ENCODE results near the gene GPBAR1.
A peak's percentile ranks its signal among the peaks of the same experiment; 100 is the strongest.

Gene GPBAR1

DNA sequence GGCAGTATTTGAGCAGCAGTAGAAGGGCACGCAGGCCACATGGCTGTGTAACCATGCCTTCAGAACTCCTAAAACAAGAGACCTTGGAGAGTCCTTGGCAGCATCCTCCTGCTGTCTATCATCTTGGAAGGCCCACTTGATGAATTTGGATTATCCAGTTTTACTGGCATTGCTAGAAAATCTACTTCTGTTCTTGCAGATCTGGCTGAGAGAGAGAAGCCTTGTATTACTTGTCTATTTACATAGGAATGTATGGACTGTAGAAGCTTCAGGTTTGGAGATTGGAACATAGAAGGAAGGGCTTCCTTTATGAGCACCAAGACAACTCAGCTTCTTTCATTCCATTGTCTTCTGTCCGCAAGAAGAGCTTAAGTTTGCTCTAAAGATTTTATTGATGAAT, 16.1 kb upstream of the GPBAR1 start:
- DNase-seq (ENCODE audit: low read depth): no peak

DNA sequence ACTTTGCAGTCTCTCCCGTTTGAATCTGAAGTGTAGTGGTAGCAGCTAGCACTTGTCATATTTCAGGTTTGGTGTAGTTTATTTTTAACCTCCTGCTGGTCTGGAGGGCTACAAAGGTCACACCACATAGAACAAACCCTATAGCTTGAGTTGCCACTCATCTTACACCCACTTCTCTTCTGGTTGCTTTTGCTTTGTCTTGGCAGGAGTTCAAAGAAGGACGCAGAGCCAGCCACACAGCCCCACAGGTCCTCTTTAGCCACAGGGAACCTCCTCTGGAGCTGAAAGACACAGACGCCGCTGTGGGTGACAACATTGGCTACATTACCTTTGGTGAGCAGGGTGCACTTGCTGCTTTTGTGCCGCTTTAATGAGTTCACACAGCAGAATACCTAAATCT, 15.6 kb upstream of the GPBAR1 start:
- no peak for DNase-seq (ENCODE audit: low read depth)

DNA sequence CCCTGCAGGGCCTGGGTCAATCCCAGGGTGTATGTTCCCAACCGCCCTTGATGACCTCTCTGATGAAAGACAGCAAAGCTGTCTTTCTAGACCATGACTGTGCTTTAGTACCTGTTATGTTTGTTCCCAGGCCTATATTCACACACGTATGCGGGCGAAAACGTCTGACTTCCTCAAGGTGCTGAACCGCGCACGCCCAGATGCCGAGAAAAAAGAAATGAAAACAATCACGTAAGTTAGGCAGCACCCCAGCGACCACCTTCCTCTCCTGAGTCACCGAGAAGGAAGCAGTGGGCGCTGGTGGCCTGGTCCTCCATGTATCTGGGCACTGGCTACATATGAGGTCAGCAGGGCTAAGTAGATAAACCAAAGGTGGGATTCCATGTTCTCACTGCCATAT, 11.1 kb upstream of the GPBAR1 start:
- no peak for DNase-seq (ENCODE audit: low read depth)

DNA sequence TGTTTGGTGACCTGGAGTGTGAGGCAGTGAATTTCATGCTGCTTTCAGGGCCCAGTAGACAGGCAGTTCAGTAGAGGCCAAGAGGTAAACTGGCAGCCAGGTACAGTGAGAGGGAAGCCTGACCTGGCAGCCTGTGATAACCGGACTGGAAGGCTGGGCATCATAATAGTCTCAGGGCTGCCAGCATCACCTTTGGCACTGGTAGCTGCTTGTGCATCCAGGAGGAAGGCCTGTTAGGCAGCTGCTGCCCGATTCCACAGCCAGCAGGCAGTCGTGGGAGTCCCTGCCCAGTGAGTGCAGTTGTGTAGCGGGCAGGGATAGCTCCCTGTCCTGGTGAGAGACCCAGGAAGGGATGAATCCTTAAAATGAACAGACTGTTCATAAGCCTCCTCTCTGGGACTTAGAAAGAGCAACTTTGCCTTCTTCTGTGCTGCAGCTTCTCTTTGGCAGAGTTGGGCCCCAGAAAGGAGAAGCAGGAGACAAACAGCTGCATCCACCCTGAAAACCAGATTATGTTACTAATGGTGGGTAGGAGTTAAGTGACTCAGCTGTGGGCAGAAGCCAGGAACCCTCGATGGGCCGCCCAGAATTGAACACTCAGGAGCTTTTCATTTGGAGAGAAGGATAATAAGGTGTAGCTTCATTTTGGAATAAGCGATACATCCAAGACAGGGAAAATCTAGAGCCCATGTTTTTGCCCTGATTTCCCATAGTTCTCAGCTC, 8.1 kb upstream of the GPBAR1 start:
- peak; percentile 26 for DNase-seq (ENCODE audit: low read depth)

DNA sequence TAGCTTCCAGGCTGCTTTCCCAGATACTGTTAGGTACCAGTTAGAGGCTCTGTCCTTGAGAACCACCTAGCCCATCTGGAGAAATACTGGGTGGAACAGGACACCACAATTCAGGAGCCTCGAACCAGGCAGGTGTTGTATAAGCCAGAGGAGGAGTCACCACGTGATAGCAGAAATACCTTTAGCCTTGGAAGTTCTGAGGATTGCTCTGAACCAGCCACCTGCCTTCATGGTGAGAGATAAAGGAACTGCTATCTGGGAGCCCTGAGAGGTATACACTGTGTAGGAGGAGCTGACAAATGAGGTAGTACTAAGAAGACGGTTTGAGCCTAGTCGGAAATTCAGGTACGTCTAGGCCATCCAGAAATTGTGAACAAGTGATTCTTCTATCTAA, 7.6 kb upstream of the GPBAR1 start:
- DNase-seq (ENCODE audit: low read depth): no peak

DNA sequence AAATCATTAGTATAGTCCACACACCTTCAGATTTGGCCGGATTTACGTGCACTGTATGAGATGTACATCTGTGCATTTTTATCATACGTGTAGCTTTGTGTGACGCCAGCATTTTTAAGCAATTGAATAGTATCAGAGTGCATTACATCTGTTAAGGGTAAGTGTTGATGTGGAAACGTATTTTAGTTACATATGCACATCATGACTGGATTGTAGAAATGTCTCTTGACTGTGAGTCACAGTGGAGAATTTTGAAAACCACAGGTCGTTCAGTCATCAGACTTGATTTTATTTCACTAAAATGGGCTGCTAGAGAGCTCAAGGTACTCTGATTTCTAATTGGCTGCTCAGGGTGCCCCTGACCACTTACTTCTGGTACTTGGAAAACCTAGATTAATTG, 5.4 kb upstream of the GPBAR1 start:
- DNase-seq (ENCODE audit: low read depth): peak; percentile 80

DNA sequence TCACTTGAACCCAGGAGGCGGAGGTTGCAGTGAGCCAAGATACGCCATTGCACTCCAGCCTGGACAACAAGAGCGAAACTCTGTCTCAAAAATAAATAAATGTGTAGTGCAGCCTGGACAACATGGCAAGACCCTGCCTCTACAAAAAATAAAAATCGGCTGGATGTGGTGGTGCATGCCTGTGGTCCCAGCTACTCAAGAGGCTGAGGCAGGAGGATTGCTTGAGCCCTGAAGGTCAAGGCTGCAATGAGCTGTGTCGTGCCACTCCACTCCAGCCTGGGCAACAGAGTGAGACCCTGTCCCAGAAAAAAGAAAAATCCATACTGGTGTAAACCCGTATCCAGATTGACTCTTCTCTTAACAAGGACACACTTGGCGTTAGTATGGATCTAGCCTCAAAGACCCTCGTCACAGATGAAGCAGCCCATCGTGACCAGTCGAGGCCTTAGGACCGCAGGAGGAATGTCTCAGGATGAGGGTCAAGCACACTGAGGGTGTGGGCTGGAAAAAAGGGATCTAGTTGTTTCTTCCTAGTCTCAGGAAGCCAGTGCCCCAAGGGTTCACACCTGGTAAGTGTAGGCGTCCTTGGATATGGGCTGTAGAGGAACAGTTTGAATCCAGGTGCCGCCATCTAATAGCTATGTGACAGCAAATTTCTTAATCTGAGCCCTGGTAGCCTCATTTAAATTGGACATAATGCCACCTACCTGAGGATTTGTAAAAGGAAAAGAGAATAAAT, 4.0 kb upstream of the GPBAR1 start:
- no peak for DNase-seq (ENCODE audit: low read depth)

DNA sequence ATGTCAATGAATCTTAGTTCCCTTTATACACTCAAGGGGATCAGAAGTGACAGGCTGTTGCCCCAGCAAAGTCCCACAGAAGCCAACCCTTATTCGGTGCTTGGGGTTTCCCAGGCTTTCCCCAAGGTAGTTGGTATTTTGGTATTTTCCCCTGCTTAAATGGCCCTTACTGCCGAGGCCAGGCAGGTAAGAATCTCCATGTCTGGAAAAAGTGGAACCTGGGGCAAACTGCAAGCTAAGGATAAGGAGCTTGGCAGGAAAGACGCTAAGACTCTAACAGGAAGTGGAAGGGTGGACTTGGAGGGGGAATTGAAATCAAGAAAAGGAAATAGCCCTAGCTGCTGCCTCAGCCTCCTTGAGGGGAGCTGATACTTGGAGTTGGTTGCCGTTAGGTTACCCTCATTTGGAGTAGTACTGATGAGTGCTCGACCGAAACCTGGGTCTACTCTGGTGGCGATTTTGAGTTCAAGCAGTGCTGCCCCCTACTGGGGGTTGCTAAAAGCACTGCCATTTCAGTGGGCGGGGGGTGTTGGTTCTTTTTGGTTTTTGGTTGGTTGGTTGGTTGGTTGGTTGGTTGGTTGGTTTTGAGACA, 3.3 kb upstream of the GPBAR1 start:
- peak; percentile 43 for DNase-seq (ENCODE audit: low read depth)

DNA sequence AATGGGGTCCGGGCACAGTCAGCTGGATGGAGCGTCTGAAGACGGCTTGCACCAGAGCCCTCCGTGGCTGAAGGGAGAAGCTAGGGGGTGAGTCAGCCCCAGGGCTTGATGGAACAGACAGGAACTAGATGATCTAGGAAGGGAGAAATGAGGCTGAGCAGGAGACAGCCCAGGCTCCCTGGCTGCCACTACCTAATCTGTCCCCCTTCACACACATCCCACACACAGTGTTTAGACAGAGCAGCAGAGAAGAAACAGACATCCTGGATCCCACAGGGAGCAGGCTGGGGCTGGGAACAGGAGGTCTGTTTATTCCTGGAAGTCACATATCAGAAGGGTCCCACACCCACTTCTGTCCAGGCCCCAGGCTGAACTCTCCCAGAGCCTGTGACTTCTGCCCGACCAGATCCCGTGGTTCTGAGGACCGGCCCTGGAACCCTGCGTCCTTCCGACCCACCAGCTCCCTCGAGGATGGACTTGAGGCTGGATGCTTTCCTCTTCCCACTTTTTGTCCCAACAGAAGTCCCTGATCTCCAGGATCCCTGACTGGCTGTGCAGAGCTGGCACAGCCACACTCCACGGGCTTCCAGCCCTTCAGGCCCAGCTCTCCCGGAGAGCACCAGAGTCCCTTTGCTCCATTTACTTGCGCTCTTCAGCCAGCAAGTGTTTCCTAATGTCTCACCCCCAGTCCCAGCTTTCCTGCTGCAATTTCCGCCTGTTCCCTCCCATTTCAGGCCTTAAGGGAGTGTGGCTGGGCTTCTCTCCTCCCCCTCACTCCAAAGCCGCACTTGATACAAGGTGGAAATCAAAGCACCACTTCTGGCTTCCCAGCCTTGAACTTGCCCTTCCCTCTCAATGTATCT, 1.5 kb upstream of the GPBAR1 start:
- DNase-seq (ENCODE audit: low read depth): peak; percentile 83

DNA sequence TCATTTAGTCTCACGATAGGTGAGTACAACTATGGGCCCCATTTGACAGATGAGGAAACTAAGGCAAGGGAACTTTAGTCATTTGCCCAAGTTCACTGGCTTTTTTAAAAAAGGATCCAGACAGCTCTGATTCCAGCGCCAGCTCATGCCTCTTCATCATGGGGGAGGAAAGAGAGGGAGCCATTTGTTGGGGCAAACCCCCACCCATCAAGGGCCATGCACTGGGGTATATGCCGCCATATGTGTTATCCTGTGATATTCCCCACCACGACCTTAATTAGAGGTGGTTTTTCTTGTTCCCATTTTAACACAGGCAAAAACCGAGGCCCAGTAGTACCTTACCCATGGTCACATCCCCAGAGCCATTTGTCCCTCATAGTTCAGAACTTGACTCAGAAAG, 649 bp upstream of the GPBAR1 start:
- no peak for DNase-seq (ENCODE audit: low read depth)

DNA sequence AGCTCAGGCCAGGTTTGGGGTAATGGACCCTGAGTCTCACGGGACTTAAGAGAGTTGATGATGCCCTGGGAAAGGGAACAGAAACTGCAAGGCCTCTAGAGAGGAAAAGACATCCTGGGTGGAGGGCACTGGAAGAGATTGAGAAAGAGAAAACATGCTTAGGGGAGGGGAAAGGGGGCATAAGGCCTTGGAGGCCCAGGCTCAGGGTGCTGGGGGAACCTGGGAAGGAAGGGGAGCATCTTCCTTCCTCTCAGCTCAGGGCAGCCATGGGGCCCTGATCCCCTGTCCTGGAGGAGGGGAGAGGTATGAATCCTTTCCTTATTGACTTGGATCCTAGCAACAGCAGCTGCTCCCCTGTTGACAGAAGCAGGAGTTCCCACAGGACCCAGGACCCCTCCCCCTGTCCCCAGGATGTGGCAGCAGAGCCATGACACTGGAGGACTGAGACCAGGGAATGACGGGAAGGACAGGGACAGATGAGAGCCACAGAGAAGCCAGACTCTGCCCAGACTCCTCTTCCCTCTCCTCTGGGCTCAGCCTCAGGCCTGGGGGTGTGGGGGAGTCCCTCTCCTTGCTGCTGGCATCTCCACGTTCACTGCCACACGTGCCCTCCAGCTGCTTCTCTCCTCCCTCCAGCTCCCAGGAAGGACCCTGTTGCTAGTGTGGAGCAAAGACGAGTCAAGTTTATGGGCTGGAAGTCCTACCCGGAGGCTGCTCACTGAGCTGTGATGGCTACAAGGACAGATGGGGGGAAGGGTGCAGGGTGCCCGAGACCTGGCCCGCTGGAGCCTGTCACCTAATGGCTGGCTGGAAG, 815 bp downstream of the GPBAR1 start:
- no peak for DNase-seq (ENCODE audit: low read depth)

DNA sequence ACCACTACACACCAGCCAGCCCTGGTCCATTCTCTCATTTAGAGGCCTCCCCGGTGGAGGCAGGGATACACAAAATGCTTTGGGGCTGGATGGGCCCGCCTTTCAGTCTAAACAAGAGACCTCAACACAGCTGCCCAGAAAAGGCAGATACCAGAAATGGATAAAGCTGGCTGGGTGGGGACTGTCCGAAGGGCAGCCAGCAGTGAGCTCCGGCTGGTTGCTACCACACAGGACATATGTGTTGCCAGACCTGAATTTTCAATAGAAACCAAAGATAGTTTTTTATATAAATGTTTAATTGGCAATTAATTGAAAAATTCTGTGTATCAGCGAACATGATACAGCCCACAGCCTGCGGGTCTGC, 1.4 kb downstream of the GPBAR1 start:
- no peak for DNase-seq (ENCODE audit: low read depth)

DNA sequence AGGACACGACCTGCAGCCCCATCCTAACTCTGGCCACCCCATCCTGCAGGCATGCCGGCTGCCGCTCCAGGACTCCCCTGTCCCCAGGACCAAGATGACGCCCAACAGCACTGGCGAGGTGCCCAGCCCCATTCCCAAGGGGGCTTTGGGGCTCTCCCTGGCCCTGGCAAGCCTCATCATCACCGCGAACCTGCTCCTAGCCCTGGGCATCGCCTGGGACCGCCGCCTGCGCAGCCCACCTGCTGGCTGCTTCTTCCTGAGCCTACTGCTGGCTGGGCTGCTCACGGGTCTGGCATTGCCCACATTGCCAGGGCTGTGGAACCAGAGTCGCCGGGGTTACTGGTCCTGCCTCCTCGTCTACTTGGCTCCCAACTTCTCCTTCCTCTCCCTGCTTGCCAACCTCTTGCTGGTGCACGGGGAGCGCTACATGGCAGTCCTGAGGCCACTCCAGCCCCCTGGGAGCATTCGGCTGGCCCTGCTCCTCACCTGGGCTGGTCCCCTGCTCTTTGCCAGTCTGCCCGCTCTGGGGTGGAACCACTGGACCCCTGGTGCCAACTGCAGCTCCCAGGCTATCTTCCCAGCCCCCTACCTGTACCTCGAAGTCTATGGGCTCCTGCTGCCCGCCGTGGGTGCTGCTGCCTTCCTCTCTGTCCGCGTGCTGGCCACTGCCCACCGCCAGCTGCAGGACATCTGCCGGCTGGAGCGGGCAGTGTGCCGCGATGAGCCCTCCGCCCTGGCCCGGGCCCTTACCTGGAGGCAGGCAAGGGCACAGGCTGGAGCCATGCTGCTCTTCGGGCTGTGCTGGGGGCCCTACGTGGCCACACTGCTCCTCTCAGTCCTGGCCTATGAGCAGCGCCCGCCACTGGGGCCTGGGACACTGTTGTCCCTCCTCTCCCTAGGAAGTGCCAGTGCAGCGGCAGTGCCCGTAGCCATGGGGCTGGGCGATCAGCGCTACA, 2.1 kb downstream of the GPBAR1 start:
- no peak for DNase-seq (ENCODE audit: low read depth)

DNA sequence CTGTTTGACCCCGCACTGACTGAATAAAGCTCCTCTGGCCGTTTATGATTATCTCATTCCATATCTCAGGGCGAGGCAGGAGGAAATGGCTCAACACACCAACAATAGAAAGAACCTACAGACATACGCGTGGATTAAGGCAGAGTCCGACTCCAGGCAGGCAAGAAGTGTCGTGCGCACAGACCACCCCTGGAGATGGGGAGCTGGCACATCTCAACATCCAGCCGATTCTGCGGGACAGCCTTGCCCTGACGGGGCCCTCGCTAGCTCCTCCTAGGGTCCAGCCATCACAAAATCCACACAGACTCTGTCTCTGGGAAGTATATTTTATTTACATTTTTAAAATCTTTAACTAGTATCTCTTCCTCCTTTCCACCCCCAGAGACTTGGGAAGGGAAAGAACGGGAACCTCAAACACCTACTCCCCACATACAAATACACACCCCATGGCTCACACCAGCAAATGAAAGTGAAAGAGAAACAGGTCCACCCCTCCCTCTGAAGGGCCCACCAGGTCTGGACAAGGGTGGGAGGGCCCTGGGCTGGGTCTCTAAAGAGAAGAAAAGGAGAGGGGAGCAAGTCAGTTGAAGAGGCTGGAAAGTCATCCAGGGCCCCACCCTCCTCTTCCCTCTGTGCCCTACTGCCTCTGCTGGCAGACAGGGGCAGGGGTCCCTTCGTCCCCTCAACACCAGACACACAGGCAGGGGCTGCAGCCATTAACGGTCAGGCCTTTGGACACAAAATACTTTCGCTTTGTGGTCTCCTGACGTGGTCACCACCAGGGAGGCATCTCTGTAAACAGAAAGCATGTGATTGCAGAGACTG, 3.2 kb downstream of the GPBAR1 start:
- no peak for DNase-seq (ENCODE audit: low read depth)

DNA sequence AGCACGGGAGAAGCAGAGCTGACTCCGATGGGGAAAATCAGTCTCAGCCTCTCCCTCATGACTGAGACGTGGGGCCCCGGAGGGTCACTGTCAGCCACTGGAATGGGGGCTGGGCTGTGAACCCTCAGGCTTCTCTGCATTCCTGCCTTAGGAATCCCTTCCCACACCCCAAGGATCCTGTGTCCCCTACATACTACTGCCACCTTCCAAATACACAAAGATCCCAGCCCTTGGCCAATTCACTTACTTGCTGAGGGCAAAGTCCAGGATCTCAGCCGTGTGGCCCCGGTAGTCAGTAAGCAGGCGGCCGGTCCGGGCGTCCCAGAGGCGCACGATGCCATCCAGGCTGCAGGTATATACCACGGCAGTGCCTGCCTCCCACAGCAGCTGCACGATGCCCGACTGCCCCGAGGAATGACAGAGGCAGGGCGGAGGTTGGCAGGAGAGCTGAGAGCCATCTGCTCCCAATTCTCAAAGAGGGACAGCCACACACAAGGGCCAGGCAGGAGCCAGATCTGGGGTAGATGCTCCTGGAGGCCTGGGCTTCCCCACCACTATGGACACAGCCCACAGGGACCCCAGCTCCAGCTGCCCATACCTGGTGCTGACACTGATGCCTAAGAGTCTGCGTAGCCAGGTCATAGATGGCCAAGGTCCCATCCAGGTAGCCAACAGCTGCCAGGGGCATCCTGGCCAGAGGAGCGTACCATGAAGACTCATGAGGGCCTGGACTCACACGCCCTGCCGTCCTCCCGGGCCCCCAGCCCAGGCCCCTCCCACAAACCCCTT, 4.2 kb downstream of the GPBAR1 start:
- DNase-seq (ENCODE audit: low read depth): no peak

DNA sequence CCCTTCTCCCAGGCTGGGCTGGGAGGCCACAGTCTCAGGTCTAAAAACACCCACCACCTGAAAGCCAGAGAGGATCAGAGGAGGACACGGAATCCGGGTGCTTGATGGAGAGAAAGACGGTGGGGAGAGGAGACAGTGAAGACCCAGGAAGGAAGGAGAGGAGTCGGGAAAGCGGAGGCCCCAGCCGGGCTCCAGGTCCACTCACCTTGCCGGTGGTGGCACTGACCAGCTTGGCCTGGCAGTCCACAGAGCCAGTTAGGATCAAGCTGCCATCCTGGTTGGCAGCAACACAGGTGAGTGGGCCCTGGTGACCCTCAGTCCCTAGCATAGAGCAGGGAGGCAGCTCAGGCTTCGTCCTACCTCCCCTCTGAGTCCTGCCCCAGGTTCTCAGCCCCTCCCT, 4.8 kb downstream of the GPBAR1 start:
- DNase-seq (ENCODE audit: low read depth): no peak

DNA sequence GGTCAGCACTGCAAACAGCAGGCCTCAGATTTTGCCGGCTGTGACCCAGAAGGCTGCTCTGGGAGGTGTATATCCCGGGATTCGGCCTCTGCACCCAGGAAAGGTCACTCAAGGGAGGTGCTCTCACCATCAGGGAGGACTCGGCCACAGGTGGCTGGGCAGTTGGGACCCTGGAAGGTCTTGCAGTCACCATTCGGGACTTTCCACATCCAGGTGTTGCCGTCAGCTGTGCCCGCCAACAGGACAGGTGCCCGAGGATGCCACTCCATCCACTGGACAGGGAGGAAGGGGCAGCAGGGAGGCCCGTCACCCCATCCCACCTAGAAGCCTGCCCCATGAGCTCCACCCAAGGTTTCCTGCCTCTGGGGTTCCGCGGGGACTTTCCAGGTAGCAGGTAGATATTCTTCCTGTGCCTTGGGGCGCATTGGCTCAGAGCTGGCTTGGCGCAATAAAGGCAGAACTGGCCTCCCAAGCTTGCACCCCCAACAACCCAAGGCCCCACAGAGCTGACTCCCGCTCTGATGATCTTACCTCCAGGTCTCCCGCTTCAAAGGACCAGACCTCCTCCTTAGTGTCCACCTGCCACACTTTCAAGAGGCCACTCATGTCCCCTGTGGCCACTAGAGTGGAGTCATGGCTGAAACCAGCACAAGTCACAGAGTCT, 5.6 kb downstream of the GPBAR1 start:
- no peak for DNase-seq (ENCODE audit: low read depth)

DNA sequence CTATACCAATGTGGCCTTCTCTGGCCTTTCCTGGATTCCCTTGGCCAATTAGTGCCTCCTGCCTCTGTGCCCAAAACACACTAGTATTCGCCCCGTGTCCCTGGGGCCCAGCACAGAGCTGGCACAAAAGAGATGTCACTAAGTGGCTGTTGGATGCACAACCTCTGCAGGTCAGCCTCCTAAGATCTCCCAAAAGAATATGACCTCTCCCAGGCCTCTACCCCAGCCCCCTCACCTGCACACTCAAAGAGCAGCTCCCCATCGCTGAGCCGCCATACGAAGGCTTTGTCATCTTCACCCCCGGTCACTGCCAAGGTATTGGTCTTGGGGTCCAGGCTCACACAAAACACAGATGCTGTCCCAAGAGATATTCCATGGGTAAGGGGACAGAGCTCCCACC, 6.4 kb downstream of the GPBAR1 start:
- no peak for DNase-seq (ENCODE audit: low read depth)

All from ELR (cell line).